Measurements from ENCODE around the gene CCDC57.
A peak's percentile ranks its signal among the peaks of the same experiment; 100 is the strongest.
"Not testable (repeated sequence)": the region's sequence is repeated elsewhere in the genome, so short reads cannot be mapped to it uniquely, and the experiment has no call there.

Gene CCDC57

GRCh38 chr17:82215972-82216300, 3.3 kb upstream of the CCDC57 start:
- no peak overlapping the region for H3K4me3 ChIP-seq (ENCODE audit: low read depth, low read length)
- TF ChIP-seq CTCF (IDR thresholded peaks at IDR 0.05; ENCODE audit: low read depth, low read length), result no peak

GRCh38 chr17:82215095-82215971, 2.7 kb upstream of the CCDC57 start:
- H3K4me3 ChIP-seq (ENCODE audit: low read depth, low read length), result no peak overlapping the region

GRCh38 chr17:82214012-82214628, 1.5 kb upstream of the CCDC57 start:
- TF ChIP-seq CTCF (IDR thresholded peaks at IDR 0.05; ENCODE audit: low read depth, low read length), result no peak
- H3K4me3 ChIP-seq (ENCODE audit: low read depth, low read length), result no peak overlapping the region

More at GRCh38 chr17:82215095-82215971, 2.7 kb upstream of the CCDC57 start:
- TF ChIP-seq CTCF (IDR thresholded peaks at IDR 0.05; ENCODE audit: low read depth, low read length), result no peak

GRCh38 chr17:82213251-82214011, 789 bp upstream of the CCDC57 start:
- no peak for TF ChIP-seq CTCF (IDR thresholded peaks at IDR 0.05; ENCODE audit: low read depth, low read length)
- H3K4me3 ChIP-seq (ENCODE audit: low read depth, low read length), result peak overlapping the region; percentile 75

- not testable (repeated sequence) for H3K4me3 ChIP-seq (ENCODE audit: low read depth, low read length)
These were observed 2.0 kb downstream of the CCDC57 start for GRCh38 chr17:82210655-82211054.

GRCh38 chr17:82205720-82206508, 6.7 kb downstream of the CCDC57 start:
- TF ChIP-seq CTCF (IDR thresholded peaks at IDR 0.05; ENCODE audit: low read depth, low read length), result peak; percentile 90
- no peak overlapping the region for H3K4me3 ChIP-seq (ENCODE audit: low read depth, low read length)

Measured in WI38 (cell line).